K562 (cell line): Measurements from ENCODE around the gene FOXD3. TPM values are rescaled to one million over a fixed set of nuclear protein-coding genes. Genes with fewer than 3 reads are reported as not detected.

Experiments
- ARID3B ChIP-seq: fragments of 250-450 bp; sonication (Bioruptor Pico); IDR thresholded peaks from 2 replicates; pipeline ENCODE4 v1.4.0; 2020; ENCODE audit warnings: borderline replicate concordance
- ASH1L ChIP-seq: fragments of 450-650 bp; IDR thresholded peaks from 2 replicates; pipeline ENCODE4 v1.6.1; 2018; ENCODE audit warnings: borderline replicate concordance, mild to moderate bottlenecking, low read depth; ENCODE audit not compliant: partially characterized antibody
- MAFK ChIP-seq: IDR thresholded peaks from 2 replicates; pipeline ENCODE4 v1.6.1; 2011; ENCODE audit warnings: low read length, improper control_type of control experiment
- NEUROD1 ChIP-seq: fragments of 150-350 bp; IDR thresholded peaks from 2 replicates; pipeline ENCODE4 v1.6.1; 2014; ENCODE audit warnings: borderline replicate concordance, low read length, low read depth; ENCODE audit not compliant: partially characterized antibody
- NFIC ChIP-seq: fragments of 450-650 bp; IDR thresholded peaks from 2 replicates; pipeline ENCODE4 v1.6.1; 2017; ENCODE audit warnings: mild to moderate bottlenecking, inconsistent platforms
- RBM39 ChIP-seq: fragments of 200-400 bp; formaldehyde crosslinking; optimal IDR thresholded peaks from 2 replicates; pipeline ENCODE3; 2018; ENCODE audit warnings: low read depth, low read length
- REST ChIP-seq, 2 experiments: fragments of 450-650 bp; formaldehyde crosslinking in 1 of 2; IDR thresholded peaks; 2 replicates each; pipeline versions ENCODE4 v1.4.0 to v1.6.1; 2014 to 2020; ENCODE audit warnings: mild to moderate bottlenecking in 2 of 2, borderline replicate concordance in 1 of 2, low read depth in 1 of 2
- ZNF134 ChIP-seq: fragments of 250-450 bp; sonication (Bioruptor Pico); conservative IDR thresholded peaks from 2 replicates; pipeline ENCODE4 v1.4.0; 2020
- ZNF23 ChIP-seq: fragments of 250-450 bp; sonication (Bioruptor Pico); IDR thresholded peaks from 2 replicates; pipeline ENCODE4 v1.4.0; 2020; ENCODE audit warnings: mild to moderate bottlenecking
- ZNF324 ChIP-seq: fragments of 250-450 bp; sonication (Bioruptor Pico); IDR thresholded peaks from 2 replicates; pipeline ENCODE4 v1.4.0; 2020; ENCODE audit warnings: mild to moderate bottlenecking
- polyA plus RNA-seq, 8 experiments: library from polyadenylated mRNA; depleted of rRNA in 4 of 8; stranded (reverse) in 5 of 8; unstranded in 3 of 8; fragments of >200 nt; fragmentation: Nextera tagmentation in 2 of 8; fragmentation: Illumina TruSeq in 1 of 8; extraction: Ambion mirVana in 2 of 8; extraction: Trizol in 1 of 8; gene quantifications; 2 replicates each; pipeline versions ENCODE4 v1.2.1 to v1.2.3, GENCODE V29; 2011 to 2014; ENCODE audit warnings: inconsistent platforms in 1 of 8, missing spikeins in 1 of 8
- total RNA-seq, 7 experiments: library from RNA; depleted of rRNA in 6 of 7; stranded (reverse); fragments of >200 nt in 6 of 7; fragmentation: Illumina TruSeq in 2 of 7; extraction: Trizol in 2 of 7; gene quantifications; 2 replicates each; pipeline versions ENCODE4 v1.2.1 to v1.2.3, GENCODE V29; 2011 to 2021; ENCODE audit warnings: low replicate concordance in 1 of 7

Gene FOXD3
- total and polyA plus RNA-seq, 9 of the 15 experiments (the other 6 are each of a cell fraction or from before 2014, with no cell fraction given) = 0.06 to 0.45 (median 0.10) TPM; not detected in 2

GRCh38 chr1:63322114-63322943 is at the start of gene FOXD3 (continued):
- TF ChIP-seq REST (IDR thresholded peaks at IDR 0.05; ENCODE audit: borderline replicate concordance) (peak; percentile 48), REST (CRISPR knock-in tag; IDR thresholded peaks at IDR 0.05; ENCODE audit: low read depth) (no peak), RBM39 (no peak), MAFK (no peak), ARID3B (CRISPR knock-in tag) (no peak), NEUROD1 (no peak), ZNF134 (CRISPR knock-in tag) (no peak), ZNF324 (CRISPR knock-in tag) (no peak), ASH1L (no peak), NFIC (no peak), ZNF23 (no peak)
